ENCODE results near the gene NEUROG1. TPM values are rescaled to one million over a fixed set of nuclear protein-coding genes. Genes with fewer than 3 reads are reported as not detected.
A peak's percentile ranks its signal among the peaks of the same experiment; 100 is the strongest.

Gene NEUROG1
- total RNA-seq, 2 donors from 2014 or later, result not detected

DNA sequence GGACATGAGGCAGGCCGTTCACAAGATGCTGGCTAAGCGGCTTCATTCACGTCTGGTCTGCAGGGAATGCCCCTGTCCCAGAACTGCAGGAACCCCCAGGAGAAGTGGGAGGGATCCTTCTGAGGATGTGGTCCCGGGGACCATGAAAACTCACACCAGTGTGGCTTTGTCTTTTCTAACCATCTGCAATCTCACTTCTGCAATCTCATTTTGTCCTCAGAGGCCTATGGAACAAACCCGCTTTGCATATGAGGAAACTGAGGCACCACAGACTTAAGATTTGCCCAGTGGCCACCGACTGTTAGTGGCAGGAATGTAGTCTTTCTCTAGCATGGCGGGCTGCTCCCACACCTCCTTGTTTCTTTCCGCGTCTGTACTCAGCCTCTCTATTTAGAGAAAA is 36.1 kb upstream of the NEUROG1 start:
- Histone ChIP-seq H3K4me1 (no peaks in the 10 kb centered on the region), H3K4me3 (no peak overlapping the region), H3K9me3 (no peaks in the 10 kb centered on the region), H3K27me3 (peaks cover 0 to 5% of the 10 kb centered on the region in 2 donors), H3K36me3 (replicated peaks in 1 of 2; ENCODE audit: insufficient read depth in 1 of 2, low read depth in 2 of 2) (no peaks in the 10 kb centered on the region), H3K27ac (no peak overlapping the region)
- intact Hi-C loops (cut with DNase I), result no loop called here
- DNase-seq (no peak), ATAC-seq (no peak)
- WGBS, 2 donors, result 65 to 67% methylated on average over 9 of the region's 9 CpGs
- TF ChIP-seq POLR2A (IDR thresholded peaks at IDR 0.05), result no peak
- TF ChIP-seq, protein P1, sequence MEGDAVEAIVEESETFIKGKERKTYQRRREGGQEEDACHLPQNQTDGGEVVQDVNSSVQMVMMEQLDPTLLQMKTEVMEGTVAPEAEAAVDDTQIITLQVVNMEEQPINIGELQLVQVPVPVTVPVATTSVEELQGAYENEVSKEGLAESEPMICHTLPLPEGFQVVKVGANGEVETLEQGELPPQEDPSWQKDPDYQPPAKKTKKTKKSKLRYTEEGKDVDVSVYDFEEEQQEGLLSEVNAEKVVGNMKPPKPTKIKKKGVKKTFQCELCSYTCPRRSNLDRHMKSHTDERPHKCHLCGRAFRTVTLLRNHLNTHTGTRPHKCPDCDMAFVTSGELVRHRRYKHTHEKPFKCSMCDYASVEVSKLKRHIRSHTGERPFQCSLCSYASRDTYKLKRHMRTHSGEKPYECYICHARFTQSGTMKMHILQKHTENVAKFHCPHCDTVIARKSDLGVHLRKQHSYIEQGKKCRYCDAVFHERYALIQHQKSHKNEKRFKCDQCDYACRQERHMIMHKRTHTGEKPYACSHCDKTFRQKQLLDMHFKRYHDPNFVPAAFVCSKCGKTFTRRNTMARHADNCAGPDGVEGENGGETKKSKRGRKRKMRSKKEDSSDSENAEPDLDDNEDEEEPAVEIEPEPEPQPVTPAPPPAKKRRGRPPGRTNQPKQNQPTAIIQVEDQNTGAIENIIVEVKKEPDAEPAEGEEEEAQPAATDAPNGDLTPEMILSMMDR (IDR thresholded peaks at IDR 0.05), result no peak

DNA sequence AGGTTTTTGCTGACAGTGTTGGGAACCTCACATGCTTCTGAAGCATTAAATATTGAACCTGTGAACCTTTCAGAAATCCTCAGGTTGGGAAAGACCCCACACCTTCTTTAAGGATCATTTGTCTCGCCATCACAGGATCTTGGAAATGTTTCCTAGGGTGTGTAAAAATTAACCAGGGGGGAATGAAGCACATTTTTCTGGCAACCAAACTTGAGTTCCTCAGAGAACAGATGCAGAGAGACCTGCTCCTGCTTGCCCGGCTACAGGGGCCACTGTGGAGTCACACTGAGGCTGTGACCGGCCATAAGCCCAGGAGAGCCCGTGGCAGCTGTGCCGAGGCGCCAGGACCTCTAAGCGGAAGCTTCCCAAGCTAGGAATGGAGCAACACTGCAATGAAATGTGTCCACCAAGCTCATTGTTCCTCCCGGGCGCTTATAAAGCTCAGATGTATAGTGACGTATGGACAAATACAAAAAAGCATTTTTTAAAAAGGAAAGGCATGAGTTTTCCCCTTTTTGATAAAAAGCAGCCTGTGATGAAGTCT is 35.4 kb upstream of the NEUROG1 start:
- no peak for DNase-seq
- intact Hi-C loops (cut with DNase I), result no loop called here
- peaks cover 0 to 5% of the 10 kb centered on the region in 2 donors for H3K27me3 ChIP-seq

DNA sequence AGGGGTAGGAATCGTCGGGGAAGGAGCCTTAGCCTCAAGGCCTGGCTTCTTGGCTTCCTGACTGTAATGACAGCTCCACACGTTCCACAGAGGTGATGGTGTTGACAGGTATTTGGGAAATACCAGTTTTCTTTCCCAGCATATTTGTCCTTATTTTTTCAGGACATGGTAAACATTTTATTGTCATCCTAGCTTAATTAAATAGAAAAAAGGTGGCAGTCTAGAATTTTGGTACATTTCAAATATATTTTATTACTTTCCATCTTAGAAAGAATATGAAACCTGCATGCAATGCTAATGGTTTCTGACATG is 34.6 kb upstream of the NEUROG1 start:
- Histone ChIP-seq H3K9me3 (no peaks in the 10 kb centered on the region), H3K27ac (no peak overlapping the region), H3K27me3 (peaks cover 0 to 5% of the 10 kb centered on the region in 2 donors), H3K4me3 (no peak overlapping the region), H3K4me1 (no peaks in the 10 kb centered on the region), H3K36me3 (replicated peaks in 1 of 2; ENCODE audit: insufficient read depth in 1 of 2, low read depth in 2 of 2) (no peaks in the 10 kb centered on the region)
- intact Hi-C loops (cut with DNase I), result no loop called here
- WGBS, 2 donors, result 4 to 6% methylated on average over 3 of the region's 3 CpGs
- TF ChIP-seq, protein P1 (IDR thresholded peaks at IDR 0.05), result no peak
- no peak for TF ChIP-seq POLR2A (IDR thresholded peaks at IDR 0.05)
- ATAC-seq (no peak), DNase-seq (no peak)

More for the DNA sequence above, 35.4 kb upstream of the NEUROG1 start:
- TF ChIP-seq POLR2A (IDR thresholded peaks at IDR 0.05), result no peak
- TF ChIP-seq, protein P1 (IDR thresholded peaks at IDR 0.05), result no peak
- Histone ChIP-seq H3K36me3 (replicated peaks in 1 of 2; ENCODE audit: insufficient read depth in 1 of 2, low read depth in 2 of 2) (no peaks in the 10 kb centered on the region), H3K4me3 (no peak overlapping the region), H3K27ac (no peak overlapping the region), H3K4me1 (no peaks in the 10 kb centered on the region), H3K9me3 (no peaks in the 10 kb centered on the region)
- ATAC-seq, result no peak
- WGBS, 2 donors, result 27 to 42% methylated on average over 10 of the region's 10 CpGs

DNA sequence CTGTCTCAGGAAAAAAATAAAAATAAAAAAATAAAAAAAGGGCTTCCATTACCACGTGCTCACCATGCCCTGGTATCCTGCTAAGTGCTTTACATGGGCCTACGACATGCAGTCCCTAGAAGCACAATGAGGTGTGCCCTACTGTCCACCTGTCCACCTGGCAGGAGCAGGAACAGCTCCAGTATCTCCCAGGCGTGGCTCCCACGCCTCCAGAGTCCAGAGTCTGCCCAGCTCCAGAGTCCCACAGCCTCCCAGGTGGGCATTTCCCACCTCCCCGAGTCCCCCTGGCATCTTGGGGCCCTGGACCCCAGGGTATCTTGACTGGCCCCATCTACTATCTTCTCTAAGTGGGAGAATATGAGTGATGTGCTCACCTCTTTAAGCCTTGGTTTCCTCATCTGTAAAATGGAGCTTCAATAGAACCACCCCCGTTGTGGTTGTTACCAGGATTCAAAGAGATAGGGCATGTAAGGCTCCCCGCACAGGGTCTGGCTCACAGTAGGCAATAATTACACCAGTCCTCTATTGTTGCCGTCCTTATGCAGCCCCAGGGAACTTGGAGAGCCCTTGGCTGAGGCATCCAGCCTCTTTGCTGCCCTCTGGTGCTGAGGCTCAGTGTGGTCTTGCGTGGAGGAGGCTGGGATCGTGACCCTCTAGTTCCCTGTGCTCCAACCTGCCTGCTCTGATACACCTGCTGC is 34.1 kb upstream of the NEUROG1 start:
- Histone ChIP-seq H3K9me3 (no peaks in the 10 kb centered on the region), H3K27me3 (peaks cover 0 to 5% of the 10 kb centered on the region in 2 donors), H3K4me1 (no peaks in the 10 kb centered on the region), H3K4me3 (no peak overlapping the region), H3K27ac (no peak overlapping the region), H3K36me3 (replicated peaks in 1 of 2; ENCODE audit: insufficient read depth in 1 of 2, low read depth in 2 of 2) (no peaks in the 10 kb centered on the region)
- intact Hi-C loops (cut with DNase I), result no loop called here
- WGBS, 2 donors, result 31 to 41% methylated on average over 10 of the region's 10 CpGs
- no peak for TF ChIP-seq POLR2A (IDR thresholded peaks at IDR 0.05)
- TF ChIP-seq, protein P1 (IDR thresholded peaks at IDR 0.05), result peak in 5 of 7 experiments; percentile 8 to 44 (median 24)
- DNase-seq, result peak; percentile 21 to 58 (median 34)
- peak; percentile 45 for ATAC-seq

DNA sequence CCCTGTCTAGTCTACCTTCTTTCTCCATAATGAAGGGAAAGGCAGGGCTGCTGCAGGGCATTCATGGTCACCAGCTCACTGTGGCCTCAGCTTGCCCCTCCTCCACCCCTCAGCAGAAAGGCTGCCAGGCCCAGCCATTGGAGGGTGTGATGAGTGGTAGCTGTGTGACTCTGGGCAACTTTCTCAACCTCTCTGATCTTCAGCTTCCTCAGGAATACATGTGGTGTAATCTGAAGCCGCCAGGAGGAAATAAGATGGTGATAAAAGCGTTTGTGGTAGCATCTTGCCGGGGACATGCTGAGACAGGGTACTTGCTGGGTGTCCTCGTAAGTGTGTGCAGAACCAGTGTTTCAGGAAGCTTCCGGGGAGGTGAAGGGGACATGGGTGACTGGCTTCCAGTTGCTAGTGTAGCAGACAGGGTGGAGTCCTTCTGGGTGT is 33.2 kb upstream of the NEUROG1 start:
- intact Hi-C loops (cut with DNase I), result no loop called here
- no peak for DNase-seq
- Histone ChIP-seq H3K4me3 (no peak overlapping the region), H3K27ac (no peak overlapping the region), H3K36me3 (replicated peaks in 1 of 2; ENCODE audit: insufficient read depth in 1 of 2, low read depth in 2 of 2) (no peaks in the 10 kb centered on the region), H3K4me1 (no peaks in the 10 kb centered on the region), H3K9me3 (no peaks in the 10 kb centered on the region), H3K27me3 (peaks cover 0 to 5% of the 10 kb centered on the region in 2 donors)
- ATAC-seq, result no peak
- TF ChIP-seq, protein P1 (IDR thresholded peaks at IDR 0.05), result no peak
- TF ChIP-seq POLR2A (IDR thresholded peaks at IDR 0.05), result no peak
- 69 to 82% methylated on average over 5 of the region's 5 CpGs for WGBS, 2 donors

Data from body of pancreas (tissue), 4 donors.